IPS-18c (cell line): ENCODE measurements around the gene MRPS18B.
A peak's percentile ranks its signal among the peaks of the same experiment; 100 is the strongest.
"Not testable (repeated sequence)": the region's sequence is repeated elsewhere in the genome, so short reads cannot be mapped to it uniquely, and the experiment has no call there.

Experiments
- H3K4me3 ChIP-seq: 2 replicates; pipeline ENCODE4 v1.7.0; 2013; ENCODE audit warnings: low read depth, mild to moderate bottlenecking, low read length, moderate library complexity; ENCODE audit not compliant: insufficient read depth
- H3K9me3 ChIP-seq: one replicate; pipeline ENCODE4 v1.6.1; 2013; ENCODE audit warnings: mild to moderate bottlenecking, low read length, moderate library complexity; ENCODE audit not compliant: control insufficient read depth, insufficient read depth

MRPS18B gene

GRCh38 chr6:30617565-30618269, at the start of gene MRPS18B:
MRPS18B (plus strand) TSS chr6:30617840; CDS start chr6:30617866, 26 bp downstream.
- H3K9me3 ChIP-seq, result no peaks in the 10 kb centered on the region
- H3K4me3 ChIP-seq, result peak within 1 kb of the TSS; percentile 95

- H3K4me3 ChIP-seq, result no peak overlapping the region
Measured at GRCh38 chr6:30568245-30568644, 49.4 kb upstream of the MRPS18B start.

GRCh38 chr6:30570263-30570662, 47.4 kb upstream of the MRPS18B start:
- Histone ChIP-seq H3K4me3 (peak overlapping the region; percentile 99), H3K9me3 (no peaks in the 10 kb centered on the region)

More at GRCh38 chr6:30568245-30568644, 49.4 kb upstream of the MRPS18B start:
- no peaks in the 10 kb centered on the region for H3K9me3 ChIP-seq

- H3K4me3 ChIP-seq, result peak overlapping the region; percentile 99
Measured at GRCh38 chr6:30570740-30571074, 46.9 kb upstream of the MRPS18B start.

GRCh38 chr6:30571075-30571761, 46.4 kb upstream of the MRPS18B start, which contains the start of gene ABCF1:
ABCF1 (plus strand) TSS chr6:30571442; CDS start chr6:30571488, 46 bp downstream.
- no peaks in the 10 kb centered on the region for H3K9me3 ChIP-seq
- H3K4me3 ChIP-seq, result peak within 1 kb of the TSS; percentile 99

More at GRCh38 chr6:30570740-30571074, 46.9 kb upstream of the MRPS18B start:
- H3K9me3 ChIP-seq, result no peaks in the 10 kb centered on the region

- Histone ChIP-seq H3K9me3 (no peaks in the 10 kb centered on the region), H3K4me3 (peak overlapping the region; percentile 99)
Measured at GRCh38 chr6:30571762-30572082, 45.9 kb upstream of the MRPS18B start.

- Histone ChIP-seq H3K4me3 (peak overlapping the region; percentile 99), H3K9me3 (no peaks in the 10 kb centered on the region)
Measured at GRCh38 chr6:30572148-30572547, 45.5 kb upstream of the MRPS18B start.

GRCh38 chr6:30573113-30573512, 44.5 kb upstream of the MRPS18B start:
- Histone ChIP-seq H3K4me3 (no peak overlapping the region), H3K9me3 (no peaks in the 10 kb centered on the region)

- H3K9me3 ChIP-seq, result no peaks in the 10 kb centered on the region
- H3K4me3 ChIP-seq, result no peak overlapping the region
Measured at GRCh38 chr6:30578051-30578450, 39.6 kb upstream of the MRPS18B start.

GRCh38 chr6:30583921-30584320, 33.7 kb upstream of the MRPS18B start:
- H3K4me3 ChIP-seq, result no peak overlapping the region
- no peaks in the 10 kb centered on the region for H3K9me3 ChIP-seq

GRCh38 chr6:30589754-30590358, 27.8 kb upstream of the MRPS18B start:
- no peak overlapping the region for H3K4me3 ChIP-seq
- no peaks in the 10 kb centered on the region for H3K9me3 ChIP-seq

GRCh38 chr6:30590509-30590908, 27.1 kb upstream of the MRPS18B start:
- Histone ChIP-seq H3K9me3 (no peaks in the 10 kb centered on the region), H3K4me3 (no peak overlapping the region)

GRCh38 chr6:30591008-30591407, 26.6 kb upstream of the MRPS18B start:
- H3K4me3 ChIP-seq, result no peak overlapping the region
- H3K9me3 ChIP-seq, result no peaks in the 10 kb centered on the region

- no peak overlapping the region for H3K4me3 ChIP-seq
- no peaks in the 10 kb centered on the region for H3K9me3 ChIP-seq
Measured at GRCh38 chr6:30592287-30592686, 25.4 kb upstream of the MRPS18B start.

GRCh38 chr6:30597315-30598144, 20.1 kb upstream of the MRPS18B start:
- H3K4me3 ChIP-seq, H3K9me3 ChIP-seq: not testable (repeated sequence)

GRCh38 chr6:30598912-30599624, 18.6 kb upstream of the MRPS18B start:
- Histone ChIP-seq H3K9me3 (no peaks in the 10 kb centered on the region), H3K4me3 (no peak overlapping the region)
